K562 (cell line): ENCODE measurements around the gene SUDS3. TPM values are rescaled to one million over a fixed set of nuclear protein-coding genes. Genes with fewer than 3 reads are reported as not detected.
A peak's percentile ranks its signal among the peaks of the same experiment; 100 is the strongest.

Experiments used
- ARHGAP35 ChIP-seq: fragments of 450-650 bp; IDR thresholded peaks from 2 replicates; pipeline ENCODE4 v1.6.1; 2018; ENCODE audit not compliant: partially characterized antibody
- DPF2 ChIP-seq: fragments of 450-650 bp; IDR thresholded peaks from 2 replicates; pipeline ENCODE4 v1.6.1; 2016
- EP300 ChIP-seq: IDR thresholded peaks from 2 replicates; pipeline ENCODE4 v1.6.1; 2012; ENCODE audit warnings: low read length, improper control_type of control experiment
- GABPB2 ChIP-seq: fragments of 250-450 bp; sonication (Bioruptor Pico); conservative IDR thresholded peaks from 2 replicates; pipeline ENCODE4 v1.5.1; 2021; ENCODE audit warnings: mild to moderate bottlenecking
- HDAC1 ChIP-seq, 2 experiments: fragments of 450-650 bp; IDR thresholded peaks; 2 replicates each; pipeline ENCODE4 v1.6.1; 2016 to 2017; ENCODE audit warnings: inconsistent platforms in 1 of 2, mild to moderate bottlenecking in 1 of 2, moderate library complexity in 1 of 2
- HMGN3 ChIP-seq: IDR thresholded peaks from 2 replicates; pipeline ENCODE4 v1.6.1; 2011; ENCODE audit warnings: borderline replicate concordance, low read depth, mild to moderate bottlenecking, mixed read lengths, low read length; ENCODE audit not compliant: insufficient read length; ENCODE audit errors: extremely low read depth
- HNRNPK ChIP-seq: fragments of 200-400 bp; formaldehyde crosslinking; IDR thresholded peaks from one replicate; pipeline ENCODE4 v1.6.1; 2018; ENCODE audit warnings: mild to moderate bottlenecking, low read depth, low read length; ENCODE audit not compliant: poor library complexity, severe bottlenecking
- JUND ChIP-seq, 2 experiments: IDR thresholded peaks; 2 replicates in 1 of 2; 3 replicates in 1 of 2; pipeline ENCODE4 v1.6.1; 2011; ENCODE audit warnings: borderline replicate concordance in 2 of 2, low read depth in 2 of 2, low read length in 2 of 2, improper control_type of control experiment in 1 of 2, missing biosample characterization in 1 of 2, missing genetic modification characterization in 1 of 2, missing genetic modification reagents in 1 of 2
- MEIS2 ChIP-seq: fragments of 450-650 bp; IDR thresholded peaks from 2 replicates; pipeline ENCODE4 v1.6.1; 2014; ENCODE audit warnings: mild to moderate bottlenecking; ENCODE audit not compliant: partially characterized antibody
- NBN ChIP-seq: fragments of 450-650 bp; IDR thresholded peaks from 2 replicates; pipeline ENCODE4 v1.6.1; 2016; ENCODE audit warnings: low read depth, mild to moderate bottlenecking
- NR2F6 ChIP-seq: fragments of 450-650 bp; formaldehyde crosslinking; IDR thresholded peaks from 2 replicates; pipeline ENCODE4 v1.4.0; 2020; ENCODE audit warnings: mild to moderate bottlenecking
- OTX1 ChIP-seq: fragments of 450-650 bp; formaldehyde crosslinking; IDR thresholded peaks from 2 replicates; pipeline ENCODE4 v1.4.0; 2022; ENCODE audit warnings: mild to moderate bottlenecking
- RAD51 ChIP-seq: fragments of 450-650 bp; IDR thresholded peaks from 2 replicates; pipeline ENCODE4 v1.7.1; 2016; ENCODE audit warnings: low read depth, mild to moderate bottlenecking, borderline replicate concordance
- SNIP1 ChIP-seq: fragments of 450-650 bp; IDR thresholded peaks from 2 replicates; pipeline ENCODE4 v1.7.1; 2017; ENCODE audit warnings: low read depth, mild to moderate bottlenecking
- SOX6 ChIP-seq: fragments of 450-650 bp; IDR thresholded peaks from 2 replicates; pipeline ENCODE4 v1.6.1; 2014; ENCODE audit warnings: mild to moderate bottlenecking
- ZNF197 ChIP-seq: fragments of 200-800 bp; sonication (Bioruptor generic); IDR thresholded peaks from 2 replicates; pipeline ENCODE4 v1.6.1; 2016; ENCODE audit warnings: low read depth, missing genetic modification characterization, missing compliant biosample characterization
- ZNF23 ChIP-seq: fragments of 250-450 bp; sonication (Bioruptor Pico); IDR thresholded peaks from 2 replicates; pipeline ENCODE4 v1.4.0; 2020; ENCODE audit warnings: mild to moderate bottlenecking
- ZNF311 ChIP-seq: fragments of 250-450 bp; sonication (Bioruptor Pico); IDR thresholded peaks from 2 replicates; pipeline ENCODE4 v1.4.0; 2020; ENCODE audit warnings: mild to moderate bottlenecking, moderate library complexity
- ZNF57 ChIP-seq: fragments of 450-650 bp; formaldehyde crosslinking; IDR thresholded peaks from 2 replicates; pipeline ENCODE4 v1.4.0; 2020; ENCODE audit warnings: mild to moderate bottlenecking, moderate library complexity
- polyA plus RNA-seq, 8 experiments: library from polyadenylated mRNA; depleted of rRNA in 4 of 8; stranded (reverse) in 5 of 8; unstranded in 3 of 8; fragments of >200 nt; fragmentation: Nextera tagmentation in 2 of 8; fragmentation: Illumina TruSeq in 1 of 8; extraction: Ambion mirVana in 2 of 8; extraction: Trizol in 1 of 8; gene quantifications; 2 replicates each; pipeline versions ENCODE4 v1.2.1 to v1.2.3, GENCODE V29; 2011 to 2014; ENCODE audit warnings: inconsistent platforms in 1 of 8, missing spikeins in 1 of 8
- total RNA-seq, 7 experiments: library from RNA; depleted of rRNA in 6 of 7; stranded (reverse); fragments of >200 nt in 6 of 7; fragmentation: Illumina TruSeq in 2 of 7; extraction: Trizol in 2 of 7; gene quantifications; 2 replicates each; pipeline versions ENCODE4 v1.2.1 to v1.2.3, GENCODE V29; 2011 to 2021; ENCODE audit warnings: low replicate concordance in 1 of 7
- TF ChIP-seq, protein P1 (sequence below): sonication (generic); formaldehyde crosslinking; IDR thresholded peaks from 2 replicates; pipeline ENCODE4 v1.8.1; 2023; ENCODE audit warnings: mild to moderate bottlenecking, missing genetic modification reagents
- TF ChIP-seq, protein P2 (sequence below): fragments of 450-650 bp; IDR thresholded peaks from 2 replicates; pipeline ENCODE4 v1.6.1; 2016; ENCODE audit warnings: missing biosample characterization, missing genetic modification characterization
- TF ChIP-seq, protein P3 (sequence below): conservative IDR thresholded peaks from 2 replicates; pipeline ENCODE4 v1.6.1; 2011; ENCODE audit warnings: low read depth, mild to moderate bottlenecking, low read length; ENCODE audit not compliant: control insufficient read depth
- TF ChIP-seq, protein P4 (sequence below): fragments of 200-800 bp; sonication (Bioruptor generic); IDR thresholded peaks from 2 replicates; pipeline ENCODE4 v1.6.1; 2017; ENCODE audit warnings: missing genetic modification characterization, missing compliant biosample characterization

Gene SUDS3
- total and polyA plus RNA-seq, 9 of the 15 experiments (the other 6 are each of a cell fraction or from before 2014, with no cell fraction given): 6.6 to 30.5 (median 23.3) TPM

DNA sequence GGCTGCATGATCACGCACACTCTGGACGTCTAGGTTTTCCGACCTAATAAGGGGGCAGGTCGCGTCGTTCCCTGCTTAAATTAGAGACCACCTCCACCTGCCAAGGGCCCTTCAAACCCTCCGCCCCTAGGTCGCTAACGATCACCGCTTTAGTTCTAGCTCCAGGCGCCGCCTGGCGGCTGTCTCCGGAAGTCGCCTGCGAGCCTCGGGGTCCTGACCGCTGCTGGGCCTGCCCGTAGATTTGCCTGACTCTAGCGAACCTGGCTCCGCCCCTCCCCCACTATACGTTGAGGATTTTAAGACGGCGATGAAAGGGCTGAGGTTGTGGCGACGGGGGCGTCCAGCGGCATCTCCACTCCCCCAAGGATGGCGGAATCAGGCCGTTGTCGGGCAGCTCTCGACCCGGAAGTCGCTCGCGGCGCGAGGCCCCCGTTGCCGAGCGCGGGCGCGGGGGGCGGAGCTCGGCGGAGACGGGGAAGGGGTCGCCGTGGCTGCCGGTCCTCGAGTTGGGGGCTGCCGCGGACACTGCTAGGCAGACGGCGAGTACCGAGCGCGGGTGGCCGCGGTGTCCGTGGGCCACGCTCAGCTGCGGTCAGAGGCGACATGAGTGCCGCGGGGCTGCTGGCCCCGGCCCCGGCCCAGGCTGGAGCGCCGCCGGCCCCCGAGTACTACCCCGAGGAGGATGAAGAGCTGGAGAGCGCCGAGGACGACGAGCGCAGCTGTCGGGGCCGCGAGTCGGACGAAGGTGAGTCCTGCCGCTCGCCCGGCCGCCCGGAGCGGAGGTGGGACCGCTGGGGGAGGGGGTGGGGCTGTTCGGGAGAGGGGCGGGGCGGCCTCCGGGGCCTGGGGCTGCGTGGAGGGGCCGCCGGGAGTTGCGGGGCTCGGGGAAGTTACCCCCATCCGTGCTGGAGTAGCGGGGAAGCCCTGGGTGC, at the start of gene SUDS3 (continued):
- TF ChIP-seq NR2F6 (CRISPR knock-in tag) (no peak), SNIP1 (no peak), RAD51 (no peak), GABPB2 (CRISPR knock-in tag) (no peak), ZNF197 (CRISPR knock-in tag) (no peak; the same call in 1 of the 2 replicates), OTX1 (CRISPR knock-in tag) (peak; percentile 84), JUND (IDR thresholded peaks at IDR 0.05; ENCODE audit: borderline replicate concordance, low read depth, low read length) (peak; percentile 59), JUND (tag; IDR thresholded peaks at IDR 0.05; ENCODE audit: borderline replicate concordance, low read depth, low read length) (peak; percentile 23; the same call in 1 of the 3 replicates), HMGN3 (peak; percentile 46), ZNF57 (no peak), SOX6 (no peak; the same call in 1 of the 2 replicates), DPF2 (no peak), NBN (no peak), HDAC1 (IDR thresholded peaks at IDR 0.05) (peak in 1 of 2 experiments; percentile 78; a peak in 1 of 4 replicates), ZNF23 (no peak), ZNF311 (CRISPR knock-in tag) (no peak), EP300 (0 out of 2 replicates have a peak, but pooled peaks have one; percentile 33), ARHGAP35 (no peak), MEIS2 (peak; percentile 51), HNRNPK (no peak)
- TF ChIP-seq, protein P1, sequence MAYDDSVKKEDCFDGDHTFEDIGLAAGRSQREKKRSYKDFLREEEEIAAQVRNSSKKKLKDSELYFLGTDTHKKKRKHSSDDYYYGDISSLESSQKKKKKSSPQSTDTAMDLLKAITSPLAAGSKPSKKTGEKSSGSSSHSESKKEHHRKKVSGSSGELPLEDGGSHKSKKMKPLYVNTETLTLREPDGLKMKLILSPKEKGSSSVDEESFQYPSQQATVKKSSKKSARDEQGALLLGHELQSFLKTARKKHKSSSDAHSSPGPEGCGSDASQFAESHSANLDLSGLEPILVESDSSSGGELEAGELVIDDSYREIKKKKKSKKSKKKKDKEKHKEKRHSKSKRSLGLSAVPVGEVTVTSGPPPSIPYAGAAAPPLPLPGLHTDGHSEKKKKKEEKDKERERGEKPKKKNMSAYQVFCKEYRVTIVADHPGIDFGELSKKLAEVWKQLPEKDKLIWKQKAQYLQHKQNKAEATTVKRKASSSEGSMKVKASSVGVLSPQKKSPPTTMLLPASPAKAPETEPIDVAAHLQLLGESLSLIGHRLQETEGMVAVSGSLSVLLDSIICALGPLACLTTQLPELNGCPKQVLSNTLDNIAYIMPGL (CRISPR knock-in tag): peak; percentile 82; the same call in 1 of the 2 replicates
- TF ChIP-seq, protein P2, sequence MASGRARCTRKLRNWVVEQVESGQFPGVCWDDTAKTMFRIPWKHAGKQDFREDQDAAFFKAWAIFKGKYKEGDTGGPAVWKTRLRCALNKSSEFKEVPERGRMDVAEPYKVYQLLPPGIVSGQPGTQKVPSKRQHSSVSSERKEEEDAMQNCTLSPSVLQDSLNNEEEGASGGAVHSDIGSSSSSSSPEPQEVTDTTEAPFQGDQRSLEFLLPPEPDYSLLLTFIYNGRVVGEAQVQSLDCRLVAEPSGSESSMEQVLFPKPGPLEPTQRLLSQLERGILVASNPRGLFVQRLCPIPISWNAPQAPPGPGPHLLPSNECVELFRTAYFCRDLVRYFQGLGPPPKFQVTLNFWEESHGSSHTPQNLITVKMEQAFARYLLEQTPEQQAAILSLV: no peak
- TF ChIP-seq, protein P3, sequence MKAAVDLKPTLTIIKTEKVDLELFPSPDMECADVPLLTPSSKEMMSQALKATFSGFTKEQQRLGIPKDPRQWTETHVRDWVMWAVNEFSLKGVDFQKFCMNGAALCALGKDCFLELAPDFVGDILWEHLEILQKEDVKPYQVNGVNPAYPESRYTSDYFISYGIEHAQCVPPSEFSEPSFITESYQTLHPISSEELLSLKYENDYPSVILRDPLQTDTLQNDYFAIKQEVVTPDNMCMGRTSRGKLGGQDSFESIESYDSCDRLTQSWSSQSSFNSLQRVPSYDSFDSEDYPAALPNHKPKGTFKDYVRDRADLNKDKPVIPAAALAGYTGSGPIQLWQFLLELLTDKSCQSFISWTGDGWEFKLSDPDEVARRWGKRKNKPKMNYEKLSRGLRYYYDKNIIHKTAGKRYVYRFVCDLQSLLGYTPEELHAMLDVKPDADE: no peak
- TF ChIP-seq, protein P4, sequence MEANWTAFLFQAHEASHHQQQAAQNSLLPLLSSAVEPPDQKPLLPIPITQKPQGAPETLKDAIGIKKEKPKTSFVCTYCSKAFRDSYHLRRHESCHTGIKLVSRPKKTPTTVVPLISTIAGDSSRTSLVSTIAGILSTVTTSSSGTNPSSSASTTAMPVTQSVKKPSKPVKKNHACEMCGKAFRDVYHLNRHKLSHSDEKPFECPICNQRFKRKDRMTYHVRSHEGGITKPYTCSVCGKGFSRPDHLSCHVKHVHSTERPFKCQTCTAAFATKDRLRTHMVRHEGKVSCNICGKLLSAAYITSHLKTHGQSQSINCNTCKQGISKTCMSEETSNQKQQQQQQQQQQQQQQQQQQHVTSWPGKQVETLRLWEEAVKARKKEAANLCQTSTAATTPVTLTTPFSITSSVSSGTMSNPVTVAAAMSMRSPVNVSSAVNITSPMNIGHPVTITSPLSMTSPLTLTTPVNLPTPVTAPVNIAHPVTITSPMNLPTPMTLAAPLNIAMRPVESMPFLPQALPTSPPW (CRISPR knock-in tag): peak; percentile 47; the same call in 1 of the 2 replicates
